ENCODE data around the gene SH3BP5. TPM values are rescaled to one million over a fixed set of nuclear protein-coding genes. Genes with fewer than 3 reads are reported as not detected.

Gene SH3BP5
- total RNA-seq, 2 donors from 2014 or later, result 2.6 to 18.9 TPM

DNA sequence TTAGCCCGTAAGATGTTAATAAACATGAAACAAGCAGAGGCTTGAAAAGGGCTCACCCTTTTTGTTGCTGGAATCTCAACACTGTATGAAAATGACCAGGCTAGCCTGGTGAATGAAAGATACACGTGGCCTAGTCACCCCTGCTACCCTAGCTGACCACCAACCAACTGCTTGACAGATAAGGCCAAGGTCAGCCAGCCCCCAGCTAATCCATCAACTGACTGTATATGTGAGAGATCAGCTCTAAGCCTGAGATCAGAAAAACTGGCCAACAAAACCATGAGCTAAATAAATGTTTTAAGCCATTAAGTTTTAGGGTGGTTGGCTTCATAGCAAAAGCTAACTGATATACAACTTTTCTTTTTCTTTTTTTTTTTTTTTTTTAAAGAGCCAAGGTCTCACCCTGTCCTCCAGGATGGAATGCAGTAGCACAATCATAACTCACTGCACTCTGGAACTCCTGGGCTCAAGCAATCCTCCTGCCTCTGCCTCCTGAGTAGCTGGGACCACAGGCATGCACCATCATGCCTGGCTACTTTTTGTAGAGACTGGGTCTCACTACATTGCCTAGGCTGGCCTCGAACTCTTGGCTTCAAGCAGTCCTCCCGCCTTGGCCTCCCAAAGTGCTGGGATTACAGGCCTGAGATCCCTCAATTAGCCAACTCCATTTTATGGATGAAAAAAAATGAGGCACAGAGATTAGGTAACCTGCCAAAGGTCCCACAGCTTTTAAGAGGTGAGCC lies 34.6 kb downstream of the SH3BP5 start:
- no peak for ATAC-seq
- H3K9me3 Mint-ChIP-seq, result peaks cover 4 to 10% of the 10 kb centered on the region in 2 donors

DNA sequence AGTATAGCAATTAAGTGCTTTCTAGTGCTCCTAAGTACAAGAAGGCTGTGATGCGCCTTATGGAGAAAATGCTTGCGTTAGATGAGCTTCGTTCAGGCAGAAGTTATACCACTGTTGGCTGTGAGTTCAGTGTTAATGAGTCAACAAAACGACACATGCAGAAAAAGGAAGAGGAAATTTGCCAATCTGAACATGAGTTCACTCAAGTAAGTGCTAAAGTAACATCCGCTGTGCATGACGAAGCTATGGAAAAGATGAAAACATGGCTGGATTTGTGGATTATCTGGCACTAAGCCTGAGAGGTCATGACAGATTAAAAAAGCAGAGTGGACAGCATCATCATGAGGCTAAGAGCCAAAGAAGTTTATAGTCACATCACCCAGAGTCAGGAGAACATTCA lies 36.9 kb downstream of the SH3BP5 start:
- Mint-ChIP-seq H3K27ac (no peak overlapping the region), H3K36me3 (peaks cover 7 to 14% of the 10 kb centered on the region in 2 donors), H3K9me3 (peaks cover 4 to 10% of the 10 kb centered on the region in 2 donors)
- no peak for ATAC-seq
- DNase-seq (ENCODE audit: low spot score in 2 of 2), result no peak

More for the DNA sequence above, 34.6 kb downstream of the SH3BP5 start:
- H3K36me3 Mint-ChIP-seq, result peaks cover 19 to 28% of the 10 kb centered on the region in 2 donors
- no peak for DNase-seq (ENCODE audit: low spot score in 2 of 2)
- no peak overlapping the region for H3K27ac Mint-ChIP-seq

- H3K36me3 Mint-ChIP-seq, result peaks cover 7 to 13% of the 10 kb centered on the region in 2 donors
- ATAC-seq (no peak), DNase-seq (ENCODE audit: low spot score in 2 of 2) (no peak)
- H3K27ac Mint-ChIP-seq, result no peak overlapping the region
- H3K9me3 Mint-ChIP-seq, result peaks cover 4 to 10% of the 10 kb centered on the region in 2 donors
These were observed 37.5 kb downstream of the SH3BP5 start for GRCh38 chr3:15294929-15295328.

DNA sequence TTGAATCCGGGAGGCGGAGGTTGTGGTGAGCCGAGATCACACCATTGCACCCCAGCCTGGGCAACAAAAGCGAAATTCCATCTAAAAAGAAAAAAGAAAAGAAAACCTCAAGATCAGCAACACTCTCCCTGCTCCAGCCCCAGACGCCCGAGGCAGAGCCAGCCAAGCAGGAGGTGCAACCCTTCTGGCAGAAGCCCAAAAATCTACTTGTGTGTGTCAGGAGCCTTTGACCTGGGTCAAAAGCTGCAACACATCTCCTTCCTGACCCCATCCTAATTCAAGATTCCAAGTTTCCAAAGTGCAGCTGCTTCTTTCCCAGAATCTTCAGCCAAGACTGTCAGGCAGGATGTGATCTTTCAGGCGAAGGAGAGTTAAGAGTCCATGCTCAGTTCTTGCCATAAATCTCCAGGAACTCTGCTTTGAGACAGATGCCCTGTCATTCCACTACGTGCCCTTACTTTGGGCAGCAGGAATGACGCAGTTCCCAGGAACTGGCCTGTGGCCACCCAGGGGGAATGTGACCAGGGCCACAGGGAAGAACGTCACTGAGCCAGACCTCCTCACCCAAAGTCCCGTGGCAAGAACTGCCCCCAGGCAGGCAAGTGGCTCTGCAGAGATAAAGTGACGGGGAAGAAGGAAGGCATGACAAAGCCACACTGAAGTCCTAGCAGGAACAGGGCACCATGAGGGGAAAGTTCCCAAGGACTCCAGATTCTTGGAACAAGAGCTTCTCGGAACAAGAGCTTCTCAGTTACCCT lies 39.4 kb downstream of the SH3BP5 start:
- Mint-ChIP-seq H3K36me3 (peaks cover 0 to 7% of the 10 kb centered on the region in 2 donors), H3K9me3 (peaks cover 0 to 5% of the 10 kb centered on the region in 2 donors), H3K27ac (peak overlapping the region in 1 of 2 donors; percentile 62)
- ATAC-seq (no peak), DNase-seq (ENCODE audit: low spot score in 2 of 2) (no peak)

DNA sequence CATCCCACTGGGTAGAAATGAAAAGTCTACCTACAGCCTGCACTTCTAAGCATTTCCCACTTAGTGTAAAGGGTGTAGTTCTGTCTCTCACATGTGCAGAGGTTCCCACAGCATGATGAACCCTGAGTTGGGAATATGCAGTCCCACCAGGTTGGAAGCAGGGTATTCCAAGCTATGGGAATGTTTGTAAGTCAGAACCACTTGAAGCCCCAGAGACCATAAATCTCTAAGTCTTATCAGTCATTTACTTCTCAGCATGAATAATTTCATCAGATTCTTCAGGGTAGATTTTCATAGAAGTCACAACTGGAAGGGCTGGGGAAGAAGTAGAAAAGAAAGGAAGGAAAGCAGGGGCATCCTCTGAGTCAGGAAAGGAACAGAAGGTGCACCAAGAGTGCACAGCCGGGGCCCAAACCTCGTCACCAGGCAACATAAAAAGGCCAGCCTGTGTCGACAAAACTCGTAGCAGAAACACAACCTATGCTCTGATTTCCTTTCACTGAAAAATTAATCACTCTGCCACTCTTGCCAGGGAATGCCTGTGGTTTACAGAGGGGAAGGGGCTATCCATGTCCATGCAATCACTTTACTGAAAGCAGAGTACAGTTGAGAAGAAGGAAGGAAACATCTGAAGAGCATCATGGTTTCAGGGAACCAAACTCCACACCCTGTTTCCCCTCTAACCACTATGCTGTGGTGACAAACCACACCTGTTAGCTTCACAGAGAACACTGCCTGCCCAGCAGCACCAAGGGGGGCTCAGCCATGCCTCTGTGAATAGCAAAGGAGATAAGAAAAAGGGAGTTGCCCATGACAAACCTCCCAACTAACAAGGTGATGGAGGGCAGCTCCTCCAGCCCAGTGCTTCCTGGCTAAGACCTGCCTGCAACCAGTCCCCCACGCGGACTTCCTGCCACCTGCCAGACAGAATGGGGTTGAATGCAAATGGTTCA lies 40.5 kb downstream of the SH3BP5 start:
- ATAC-seq (peak; percentile 88 to 89), DNase-seq (ENCODE audit: low spot score in 2 of 2) (peak; percentile 62 to 75)
- Mint-ChIP-seq H3K27ac (peak overlapping the region; percentile 33 to 62), H3K9me3 (peaks cover 0 to under 1% of the 10 kb centered on the region in 2 donors), H3K36me3 (peaks cover 0 to 1% of the 10 kb centered on the region in 2 donors)

DNA sequence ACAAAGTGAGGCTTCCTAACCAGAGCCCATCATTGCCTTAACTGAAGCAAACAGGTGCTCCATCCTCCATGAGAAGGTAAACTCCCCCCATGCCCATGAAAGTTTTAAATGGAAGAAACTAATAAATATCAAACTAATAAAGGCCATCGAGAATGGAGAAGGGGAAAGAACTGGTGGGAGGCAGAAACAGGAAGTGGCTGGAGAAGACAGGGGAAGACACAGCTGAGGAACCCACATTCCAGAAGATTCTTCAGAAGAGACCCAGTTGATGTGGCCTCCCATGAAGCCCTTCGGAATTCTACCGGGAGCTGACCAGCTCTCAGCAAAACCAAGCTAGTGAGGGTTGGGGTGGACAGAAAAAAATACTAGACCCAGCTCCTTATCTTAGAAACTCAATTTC lies 41.6 kb downstream of the SH3BP5 start:
- ATAC-seq, result no peak
- Mint-ChIP-seq H3K27ac (peak overlapping the region in 1 of 2 donors; percentile 39), H3K9me3 (no peaks in the 10 kb centered on the region), H3K36me3 (no peaks in the 10 kb centered on the region)
- DNase-seq (ENCODE audit: low spot score in 2 of 2), result no peak

DNA sequence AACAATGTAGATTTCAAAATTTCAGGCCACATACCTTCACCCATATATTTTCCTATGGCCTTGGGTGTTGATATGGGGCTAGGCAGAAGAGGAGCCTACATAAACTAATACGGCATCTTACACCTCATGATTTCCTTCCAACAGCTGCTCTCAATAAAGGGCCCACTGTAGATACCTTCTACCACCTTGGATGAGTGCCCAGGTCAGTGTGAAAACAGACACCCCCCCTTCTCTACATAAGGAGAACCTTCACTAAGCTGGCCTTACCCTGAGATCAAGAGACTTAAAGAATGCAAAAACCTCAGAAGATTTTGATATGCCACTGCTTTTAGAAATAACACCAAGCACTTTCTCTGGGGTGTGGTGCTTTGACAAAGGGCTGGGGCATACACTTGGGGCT lies 42.7 kb downstream of the SH3BP5 start:
- DNase-seq (ENCODE audit: low spot score in 2 of 2), result no peak
- no peak for ATAC-seq
- Mint-ChIP-seq H3K9me3 (no peaks in the 10 kb centered on the region), H3K36me3 (no peaks in the 10 kb centered on the region), H3K27ac (no peak overlapping the region)

DNA sequence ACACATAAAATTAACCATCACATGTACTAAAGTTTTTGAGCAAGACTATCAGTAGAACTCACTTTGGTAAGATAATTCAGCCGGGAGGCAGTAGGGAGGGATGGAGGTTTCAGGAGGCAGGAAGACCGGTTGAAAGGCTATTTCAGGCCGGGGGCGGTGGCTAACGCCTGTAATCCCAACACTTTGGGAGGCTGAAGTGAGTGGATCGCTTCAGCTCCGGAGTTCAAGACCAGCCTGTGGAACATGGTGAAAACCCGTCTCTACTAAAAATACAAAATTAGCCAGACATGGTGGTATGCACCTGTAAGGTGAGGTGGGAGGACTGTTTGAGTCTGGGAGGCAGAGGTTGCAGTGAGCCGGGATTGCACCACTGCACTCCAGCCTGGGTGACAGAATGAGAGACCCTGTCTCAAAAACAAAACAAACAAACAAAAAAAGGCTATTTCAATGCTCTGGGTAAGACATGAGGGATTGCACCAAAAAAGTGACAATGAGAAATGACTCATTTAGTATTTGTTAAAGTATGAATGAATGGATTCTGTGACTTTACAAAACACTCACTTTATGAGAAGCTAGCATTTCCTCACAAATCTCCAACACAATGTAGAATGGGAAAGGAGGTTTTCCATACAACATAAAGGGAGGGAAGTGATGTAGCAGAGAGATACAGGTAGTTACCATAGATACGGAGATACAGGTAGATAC lies 43.9 kb downstream of the SH3BP5 start:
- ATAC-seq, result peak in 1 of 2 donors; percentile 19
- Mint-ChIP-seq H3K9me3 (no peaks in the 10 kb centered on the region), H3K36me3 (no peaks in the 10 kb centered on the region), H3K27ac (no peak overlapping the region)
- no peak for DNase-seq (ENCODE audit: low spot score in 2 of 2)

GRCh38 chr3:15287565-15288330 lies 44.6 kb downstream of the SH3BP5 start:
- no peaks in the 10 kb centered on the region for H3K9me3 Mint-ChIP-seq
- H3K27ac Mint-ChIP-seq, result no peak overlapping the region

GRCh38 chr3:15286022-15286421 lies 46.4 kb downstream of the SH3BP5 start:
- Mint-ChIP-seq H3K27ac (no peak overlapping the region), H3K36me3 (no peaks in the 10 kb centered on the region)

More at GRCh38 chr3:15287565-15288330, 44.6 kb downstream of the SH3BP5 start:
- no peak for ATAC-seq
- DNase-seq (ENCODE audit: low spot score in 2 of 2), result no peak
- H3K36me3 Mint-ChIP-seq, result no peaks in the 10 kb centered on the region

GRCh38 chr3:15284121-15284889 lies 48.1 kb downstream of the SH3BP5 start:
- no peak for DNase-seq (ENCODE audit: low spot score in 2 of 2)
- H3K27ac Mint-ChIP-seq, result no peak overlapping the region

More at GRCh38 chr3:15286022-15286421, 46.4 kb downstream of the SH3BP5 start:
- ATAC-seq (no peak), DNase-seq (ENCODE audit: low spot score in 2 of 2) (no peak)
- H3K9me3 Mint-ChIP-seq, result no peaks in the 10 kb centered on the region

GRCh38 chr3:15283702-15284101 lies 48.7 kb downstream of the SH3BP5 start:
- no peaks in the 10 kb centered on the region for H3K36me3 Mint-ChIP-seq
- H3K27ac Mint-ChIP-seq, result no peak overlapping the region
- no peaks in the 10 kb centered on the region for H3K9me3 Mint-ChIP-seq
- ATAC-seq, result no peak
- DNase-seq (ENCODE audit: low spot score in 2 of 2), result no peak

More at GRCh38 chr3:15284121-15284889, 48.1 kb downstream of the SH3BP5 start:
- ATAC-seq, result no peak
- Mint-ChIP-seq H3K36me3 (no peaks in the 10 kb centered on the region), H3K9me3 (no peaks in the 10 kb centered on the region)

- Mint-ChIP-seq H3K36me3 (no peaks in the 10 kb centered on the region), H3K27ac (no peak overlapping the region), H3K9me3 (no peaks in the 10 kb centered on the region)
- no peak for DNase-seq (ENCODE audit: low spot score in 2 of 2)
- ATAC-seq, result no peak
These were observed 50.6 kb downstream of the SH3BP5 start for GRCh38 chr3:15281817-15282216.

DNA sequence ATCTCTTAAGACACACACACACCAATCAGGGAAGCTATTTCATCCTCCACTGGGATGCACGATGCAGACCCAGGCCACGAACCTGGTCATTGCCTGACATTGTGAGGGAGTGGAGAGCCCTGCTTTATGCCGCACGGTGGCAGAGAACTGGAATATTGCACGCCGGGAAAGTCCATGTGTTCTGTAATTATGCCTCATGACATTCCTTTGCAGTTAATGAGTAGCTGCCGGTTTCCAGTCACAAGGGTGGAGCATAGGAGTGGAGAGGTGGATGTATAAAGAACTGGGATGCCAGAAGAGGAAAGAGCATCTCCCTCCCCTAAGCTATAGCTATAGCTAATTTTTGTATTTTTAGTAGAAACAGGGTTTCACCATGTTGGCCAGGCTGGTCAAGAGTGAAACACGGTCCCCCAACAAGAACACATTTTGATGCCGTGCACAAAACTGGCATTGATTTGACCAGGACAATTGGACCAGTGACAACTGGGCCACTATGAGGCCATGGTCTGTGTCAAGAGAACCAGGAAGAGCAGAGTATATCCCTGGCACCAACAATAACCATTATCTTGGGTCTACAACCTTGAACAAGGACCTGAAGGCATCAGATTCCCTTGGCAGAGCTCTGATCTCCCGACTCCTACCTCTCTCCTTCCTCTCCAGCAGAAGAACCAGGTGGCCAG lies 51.4 kb downstream of the SH3BP5 start:
- no peak overlapping the region for H3K27ac Mint-ChIP-seq
- H3K36me3 Mint-ChIP-seq, result no peaks in the 10 kb centered on the region
- ATAC-seq (no peak), DNase-seq (ENCODE audit: low spot score in 2 of 2) (no peak)
- H3K9me3 Mint-ChIP-seq, result no peaks in the 10 kb centered on the region

Data from activated naive CD4-positive, alpha-beta T cell treated with anti-CD3 and anti-CD28 coated beads, Interleukin-2, amount 50 U/mL, for 72 hours (primary cell).